SK-N-SH (cell line): ENCODE measurements around the gene VAV1. TPM values are rescaled to one million over a fixed set of nuclear protein-coding genes. Genes with fewer than 3 reads are reported as not detected.

Source experiments
- CTCF ChIA-PET: fragments of 300-600, 350-600 bp; formaldehyde crosslinking; extraction: SDS; loops from one replicate; lab custom pipeline; 2021; lab: Yijun Ruan, JAX
- POLR2A ChIA-PET: fragments of 350-600 bp; sonication (Branson Sonifier 250); formaldehyde crosslinking; extraction: SDS; loops from one replicate; lab custom pipeline; 2020; ENCODE audit warnings: antibody characterized with exemption, inconsistent platforms; lab: Yijun Ruan, JAX
- DNase-seq: peaks from one replicate; pipeline ENCODE4 v3.0.0; 2012
- H2AFZ ChIP-seq: fragments of 200-600 bp; sonication (generic); 2 replicates; pipeline ENCODE4 v1.8.1; 2016; ENCODE audit warnings: antibody characterized with exemption, mild to moderate bottlenecking, low read depth
- H3F3A ChIP-seq: fragments of 200-600 bp; sonication (generic); replicated peaks from 2 replicates; pipeline ENCODE3; 2016; ENCODE audit warnings: antibody characterized with exemption, mild to moderate bottlenecking; ENCODE audit not compliant: insufficient read depth
- H3K27ac ChIP-seq, 2 experiments: fragments of 200-500 bp in 1 of 2; fragments of 200-600 bp in 1 of 2; sonication (Bioruptor generic) in 1 of 2; sonication (generic), shearing (Covaris generic) in 1 of 2; 2 replicates each; pipeline versions ENCODE4 v1.5.1 to v1.6.1; 2014 to 2016; ENCODE audit warnings: low read depth in 2 of 2, inconsistent platforms in 1 of 2, low read length in 1 of 2, mild to moderate bottlenecking in 1 of 2, mixed read lengths in 1 of 2
- H3K27me3 ChIP-seq: fragments of 200-600 bp; sonication (generic), shearing (Covaris generic); 2 replicates; pipeline ENCODE4 v1.6.1; 2016; ENCODE audit warnings: mixed run types; ENCODE audit not compliant: insufficient read depth
- H3K36me3 ChIP-seq, 2 experiments: fragments of 200-500 bp in 1 of 2; fragments of 200-600 bp in 1 of 2; sonication (Bioruptor generic) in 1 of 2; sonication (generic) in 1 of 2; replicated peaks in 1 of 2; 2 replicates each; pipeline versions ENCODE3 to v1.5.1; 2014 to 2016; ENCODE audit warnings: low read length in 1 of 2, mild to moderate bottlenecking in 1 of 2; ENCODE audit not compliant: insufficient read depth in 2 of 2, control insufficient read depth in 1 of 2
- H3K4me1 ChIP-seq, 2 experiments: fragments of 200-500 bp in 1 of 2; fragments of 200-600 bp in 1 of 2; sonication (Bioruptor generic) in 1 of 2; sonication (generic), shearing (Covaris generic) in 1 of 2; 2 replicates each; pipeline versions ENCODE4 v1.5.1 to v1.6.1; 2014 to 2016; ENCODE audit warnings: low read depth in 1 of 2, low read length in 1 of 2, mixed run types in 1 of 2; ENCODE audit not compliant: insufficient read depth in 2 of 2, control insufficient read depth in 1 of 2
- H3K4me2 ChIP-seq: fragments of 200-600 bp; sonication (generic), shearing (Covaris generic); 2 replicates; pipeline ENCODE4 v1.6.1; 2017; ENCODE audit warnings: mixed run types
- H3K4me3 ChIP-seq, 2 experiments: fragments of 200-500 bp in 1 of 2; fragments of 200-600 bp in 1 of 2; sonication (Bioruptor generic) in 1 of 2; sonication (generic), shearing (Covaris generic) in 1 of 2; 2 replicates each; pipeline versions ENCODE4 v1.5.1 to v1.8.1; 2014 to 2016; ENCODE audit warnings: low read depth in 2 of 2, inconsistent platforms in 1 of 2, low read length in 1 of 2, mild to moderate bottlenecking in 1 of 2, mixed read lengths in 1 of 2, moderate library complexity in 1 of 2
- H3K79me2 ChIP-seq: fragments of 200-600 bp; sonication (generic); 2 replicates; pipeline ENCODE4 v1.8.1; 2017; ENCODE audit warnings: mild to moderate bottlenecking; ENCODE audit not compliant: insufficient read depth
- H3K9ac ChIP-seq: fragments of 200-600 bp; sonication (generic); 2 replicates; pipeline ENCODE4 v1.6.1; 2017; ENCODE audit warnings: mixed run types
- H3K9me2 ChIP-seq: fragments of 200-600 bp; sonication (generic); 2 replicates; pipeline ENCODE4 v1.6.1; 2017; ENCODE audit warnings: mixed run types
- H3K9me3 ChIP-seq: fragments of 200-600 bp; sonication (generic); 2 replicates; pipeline ENCODE4 v1.6.1; 2017; ENCODE audit warnings: mixed run types, mild to moderate bottlenecking, moderate library complexity
- H4K20me1 ChIP-seq: fragments of 200-600 bp; sonication (generic); 2 replicates; pipeline ENCODE4 v1.6.1; 2017; ENCODE audit warnings: mild to moderate bottlenecking, mixed run types; ENCODE audit not compliant: insufficient read depth
- CHD2 ChIP-seq: fragments of 150-350 bp; IDR thresholded peaks from 2 replicates; pipeline ENCODE4 v1.6.1; 2018; ENCODE audit warnings: low read length; ENCODE audit not compliant: partially characterized antibody
- CTCF ChIP-seq: fragments of 200-600 bp; sonication (generic); IDR thresholded peaks from 2 replicates; pipeline ENCODE4 v1.6.1; 2017; ENCODE audit warnings: antibody characterized with exemption, mild to moderate bottlenecking, moderate library complexity
- EP300 ChIP-seq, 2 experiments: IDR thresholded peaks; 2 replicates each; pipeline versions ENCODE4 v1.4.0 to v1.6.1; 2012; ENCODE audit warnings: borderline replicate concordance in 1 of 2, low read depth in 1 of 2, low read length in 1 of 2
- EZH2phosphoT487 ChIP-seq: fragments of 200-600 bp; sonication (generic); IDR thresholded peaks from 2 replicates; pipeline ENCODE4 v1.6.1; 2017; ENCODE audit warnings: low read depth, mixed run types, mild to moderate bottlenecking, antibody characterized with exemption, moderate library complexity, borderline replicate concordance
- FOXM1 ChIP-seq: IDR thresholded peaks from 2 replicates; pipeline ENCODE4 v1.4.0; 2012; ENCODE audit warnings: low read depth, mild to moderate bottlenecking
- GATA2 ChIP-seq: sonication (generic); formaldehyde crosslinking; IDR thresholded peaks from 2 replicates; pipeline ENCODE4 v1.5.0; 2020; ENCODE audit warnings: mild to moderate bottlenecking, missing genetic modification reagents
- NFIC ChIP-seq: IDR thresholded peaks from 2 replicates; pipeline ENCODE4 v1.4.0; 2012; ENCODE audit warnings: borderline replicate concordance
- NRF1 ChIP-seq: IDR thresholded peaks from 2 replicates; pipeline ENCODE4 v1.6.1; 2012; ENCODE audit warnings: low read depth, mild to moderate bottlenecking, low read length
- POLR2AphosphoS5 ChIP-seq: IDR thresholded peaks from 2 replicates; pipeline ENCODE4 v1.6.1; 2012; ENCODE audit warnings: low read depth, low read length
- RAD21 ChIP-seq: IDR thresholded peaks from 2 replicates; pipeline ENCODE4 v1.6.1; 2012; ENCODE audit warnings: mild to moderate bottlenecking, low read length
- REST ChIP-seq: IDR thresholded peaks from 2 replicates; pipeline ENCODE4 v1.6.1; 2012; ENCODE audit warnings: mild to moderate bottlenecking, low read depth, low read length, moderate library complexity
- SIN3A ChIP-seq: IDR thresholded peaks from 2 replicates; pipeline ENCODE4 v1.6.1; 2012; ENCODE audit warnings: low read depth, mild to moderate bottlenecking, low read length, moderate library complexity, borderline replicate concordance
- TAF1 ChIP-seq: IDR thresholded peaks from 2 replicates; pipeline ENCODE4 v1.6.1; 2012; ENCODE audit warnings: low read depth, mild to moderate bottlenecking, low read length, moderate library complexity, borderline replicate concordance
- YY1 ChIP-seq: IDR thresholded peaks from 2 replicates; pipeline ENCODE4 v1.4.0; 2012; ENCODE audit warnings: low read depth, mild to moderate bottlenecking
- ZBTB33 ChIP-seq: IDR thresholded peaks from 2 replicates; pipeline ENCODE4 v1.4.0; 2012; ENCODE audit warnings: low read depth, borderline replicate concordance
- WGBS: methylation state at CpG from one replicate; pipeline ENCODE4 v1.1.6; 2017; ENCODE audit warnings: low lambda C conversion rate; 5-methylcytosine and 5-hydroxymethylcytosine counted together
- polyA plus RNA-seq, 3 experiments: library from polyadenylated mRNA; depleted of rRNA; stranded (reverse); fragments of >200 nt; gene quantifications; 2 replicates each; pipeline ENCODE4 v1.2.3, GENCODE V29; 2012

Gene VAV1
- polyA plus RNA-seq, 1 of the 3 experiments (the other 2 are of a cell fraction), result 0.02 TPM

GRCh38 chr19:6820237-6820636, 47.7 kb downstream of the VAV1 start:
- CTCF ChIA-PET, result no interaction called here
- no peak overlapping the region for H3K27ac ChIP-seq
- H3K4me2 ChIP-seq, result no peak overlapping the region
- no peaks in the 10 kb centered on the region for H4K20me1 ChIP-seq
- no peaks in the 10 kb centered on the region for H3F3A ChIP-seq
- POLR2A ChIA-PET, result no interaction called here
- H2AFZ ChIP-seq, result no peak overlapping the region
- no peaks in the 10 kb centered on the region for H3K79me2 ChIP-seq
- no peaks in the 10 kb centered on the region for H3K9me3 ChIP-seq
- no peaks in the 10 kb centered on the region for H3K36me3 ChIP-seq
- DNase-seq, result no peak
- no peak for TF ChIP-seq CHD2
- TF ChIP-seq NRF1, result no peak
- TF ChIP-seq POLR2AphosphoS5, result no peak
- TF ChIP-seq NFIC, result no peak
- no peak for TF ChIP-seq CTCF
- no peak for TF ChIP-seq SIN3A
- no peak for TF ChIP-seq REST
- H3K4me3 ChIP-seq, result no peak overlapping the region
- no peak overlapping the region for H3K9ac ChIP-seq
- WGBS, result 40% methylated on average over 4 of the region's 4 CpGs
- no peaks in the 10 kb centered on the region for H3K9me2 ChIP-seq
- H3K27me3 ChIP-seq, result peaks cover 13% of the 10 kb centered on the region; the same call in 1 of the 2 replicates
- no peaks in the 10 kb centered on the region for H3K4me1 ChIP-seq

GRCh38 chr19:6821639-6822310, 49.3 kb downstream of the VAV1 start:
- no peak overlapping the region for H3K27ac ChIP-seq
- H4K20me1 ChIP-seq, result no peaks in the 10 kb centered on the region
- no peak for DNase-seq
- H3K27me3 ChIP-seq, result peaks cover 26% of the 10 kb centered on the region; the same call in 1 of the 2 replicates
- 40% methylated on average over 7 of the region's 17 CpGs for WGBS
- H3K79me2 ChIP-seq, result no peaks in the 10 kb centered on the region
- ChIA-PET CTCF (no interaction called here), POLR2A (no interaction called here)
- no peaks in the 10 kb centered on the region for H3K4me1 ChIP-seq
- no peaks in the 10 kb centered on the region for H3F3A ChIP-seq
- no peaks in the 10 kb centered on the region for H3K9me3 ChIP-seq
- no peak overlapping the region for H2AFZ ChIP-seq
- H3K9me2 ChIP-seq, result no peaks in the 10 kb centered on the region
- H3K4me2 ChIP-seq, result no peak overlapping the region
- H3K9ac ChIP-seq, result no peak overlapping the region
- H3K4me3 ChIP-seq, result no peak overlapping the region
- H3K36me3 ChIP-seq, result no peaks in the 10 kb centered on the region
- no peak for TF ChIP-seq GATA2
- no peak for TF ChIP-seq EP300 (IDR thresholded peaks at IDR 0.05; ENCODE audit: borderline replicate concordance in 1 of 2, low read depth in 1 of 2, low read length in 1 of 2)
- TF ChIP-seq EZH2phosphoT487, result no peak
- TF ChIP-seq REST, result no peak
- no peak for TF ChIP-seq NRF1
- no peak for TF ChIP-seq YY1
- no peak for TF ChIP-seq FOXM1
- no peak for TF ChIP-seq ZBTB33
- no peak for TF ChIP-seq TAF1
- TF ChIP-seq RAD21, result no peak
